Fibroblast of skin of scalp (primary cell): ENCODE data around the gene FEM1C.

Source experiments
- DNase-seq: peaks from one replicate; pipeline ENCODE4 v3.0.0-alpha.2; 2013

FEM1C gene

GRCh38 chr5:115475788-115476187 lies 68.8 kb downstream of the FEM1C start:
- no peak for DNase-seq

DNA sequence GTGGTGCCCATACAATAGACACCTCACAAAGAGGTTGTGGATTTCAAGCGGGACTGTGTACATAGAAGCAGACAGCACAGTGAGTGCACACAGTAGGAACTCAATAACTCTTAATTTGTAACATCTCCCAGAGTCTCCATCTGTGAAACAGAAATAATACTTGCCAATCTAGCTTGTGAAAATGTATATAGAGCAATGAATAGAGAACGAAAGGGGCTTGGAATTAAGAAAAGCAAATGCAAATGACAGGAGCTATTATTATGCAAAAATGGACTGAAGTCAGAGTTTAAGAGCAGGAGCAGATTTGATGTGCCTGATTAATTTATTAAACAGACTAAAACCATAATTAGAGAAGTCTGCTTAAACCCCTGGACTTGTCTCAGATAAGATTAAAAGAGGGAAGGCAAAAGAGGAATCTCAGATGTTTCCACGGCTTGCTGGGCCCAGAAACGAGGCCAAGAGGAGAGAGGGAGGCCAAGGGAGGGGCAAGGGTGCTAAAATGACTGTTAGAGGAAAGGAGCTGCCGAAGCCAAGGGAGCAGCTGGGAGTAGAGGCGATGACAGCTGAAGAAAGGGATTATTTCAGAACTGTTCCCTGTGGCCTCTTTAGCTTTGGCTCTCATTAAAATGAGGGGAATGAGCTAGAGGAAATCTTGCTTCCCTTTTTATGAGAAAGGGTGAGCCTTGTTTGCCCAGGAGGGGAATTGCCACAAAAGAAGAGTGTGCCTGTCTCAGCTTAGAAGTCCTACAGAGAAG lies 72.1 kb downstream of the FEM1C start:
- no peak for DNase-seq

DNA sequence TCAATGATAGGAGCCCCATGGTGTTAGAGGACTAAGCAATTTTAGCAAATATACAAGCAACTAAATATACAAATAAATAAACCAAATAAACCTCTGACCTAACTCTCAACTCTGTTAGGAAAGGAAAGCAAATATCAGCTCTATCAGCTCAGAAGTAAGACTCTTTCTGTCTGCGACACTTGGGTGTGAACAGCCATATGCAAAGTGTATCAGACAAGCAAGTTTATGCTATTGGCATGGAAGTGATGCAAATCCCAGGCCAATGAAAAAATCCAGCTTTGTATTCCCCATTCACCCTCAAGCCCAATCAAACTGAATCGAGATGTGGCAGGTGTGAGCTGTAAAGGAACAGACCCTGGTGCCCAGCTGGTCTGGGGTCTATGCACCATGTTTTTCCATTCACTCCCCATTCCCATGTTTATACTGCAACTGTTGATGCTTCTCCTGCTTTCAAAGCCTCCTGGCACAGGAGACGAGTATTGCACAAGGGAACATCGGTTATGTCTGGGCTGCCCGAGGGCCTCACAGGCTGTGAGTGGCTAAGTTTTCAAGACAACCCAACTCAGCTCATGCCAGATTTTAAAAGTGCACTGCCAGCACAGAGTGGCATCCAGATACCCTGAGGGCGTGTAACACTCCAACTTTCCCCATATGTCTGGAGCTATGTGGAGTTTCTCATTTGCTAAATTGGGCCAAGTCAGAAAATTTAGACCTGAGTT lies 73.1 kb downstream of the FEM1C start:
- DNase-seq, result no peak

DNA sequence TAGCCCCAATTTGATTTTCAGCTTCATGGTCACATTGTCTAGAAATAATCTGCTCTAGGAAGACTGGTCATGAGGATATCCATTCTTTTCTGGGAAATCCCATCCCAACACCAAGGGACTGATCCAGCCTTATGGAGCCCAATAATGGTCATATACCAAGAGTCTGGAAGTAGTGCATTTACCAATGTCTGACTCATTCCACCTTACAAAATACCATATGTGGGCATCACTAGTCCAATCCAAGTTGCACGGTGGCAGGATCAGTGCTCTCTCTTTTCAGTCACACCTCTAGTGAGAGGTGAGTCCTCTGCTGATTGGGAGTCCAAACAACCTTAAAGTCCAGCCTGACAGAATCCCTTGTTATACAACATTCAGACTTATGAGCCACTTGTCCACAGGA lies 73.7 kb downstream of the FEM1C start:
- no peak for DNase-seq
